ENCODE measurements around the gene CARMIL1. TPM values are rescaled to one million over a fixed set of nuclear protein-coding genes. Genes with fewer than 3 reads are reported as not detected.
A peak's percentile ranks its signal among the peaks of the same experiment; 100 is the strongest.

Gene CARMIL1
- total RNA-seq, 2 experiments from 2014 or later = 6.0 to 6.8 TPM

DNA sequence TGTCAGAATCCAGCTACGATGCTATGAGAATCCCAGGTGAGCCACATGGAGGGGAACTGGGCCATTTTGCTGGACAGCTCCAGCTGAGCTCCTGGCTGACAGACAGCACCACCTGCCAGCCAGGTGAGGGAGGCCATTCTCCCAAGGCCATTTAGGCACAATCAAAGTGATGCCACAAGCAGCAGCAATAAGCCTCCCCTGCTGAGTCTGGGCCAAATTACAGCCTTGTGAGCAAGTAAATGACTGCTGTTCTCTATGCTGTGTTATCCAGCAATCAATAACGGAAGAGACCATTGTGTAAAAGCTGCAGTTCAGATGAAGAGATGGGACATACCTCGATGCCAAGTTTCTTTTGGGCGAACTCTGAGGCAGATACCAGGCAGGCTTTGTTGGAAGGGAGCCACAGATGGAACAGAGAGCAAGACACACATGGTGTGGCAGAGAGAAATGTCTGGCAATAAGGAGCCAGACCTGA lies 358.8 kb downstream of the CARMIL1 start:
- POLR2A ChIA-PET = no interaction called here
- DNase-seq (no peak), ATAC-seq (ENCODE audit: low read depth) (no peak)
- Mint-ChIP-seq H3K4me1 (no peaks in the 10 kb centered on the region), H3K27me3 (peaks cover 30% of the 10 kb centered on the region), H3K4me3 (no peak overlapping the region), H3K27ac (no peak overlapping the region), H3K36me3 (no peaks in the 10 kb centered on the region), H3K9me3 (no peaks in the 10 kb centered on the region)

DNA sequence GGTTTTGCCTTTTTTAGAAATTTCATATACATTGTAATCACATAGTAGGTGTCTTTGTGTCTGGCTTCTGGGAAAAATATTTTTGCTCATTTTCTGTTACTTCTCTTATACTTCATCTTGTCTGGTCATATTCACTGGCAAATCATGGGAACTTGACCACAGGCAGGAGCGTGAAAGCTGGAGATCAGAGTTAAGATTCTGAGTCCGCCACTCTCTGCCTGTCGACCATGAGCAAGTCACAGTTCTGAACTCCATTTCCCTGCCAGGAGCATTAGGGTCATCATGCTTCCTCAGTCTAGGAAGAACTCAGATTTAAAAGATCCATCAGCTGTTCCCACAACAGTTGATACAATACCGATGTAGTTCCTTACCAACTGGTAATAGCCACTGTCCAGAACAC lies 360.5 kb downstream of the CARMIL1 start:
- POLR2A ChIA-PET = no interaction called here
- Mint-ChIP-seq H3K36me3 (no peaks in the 10 kb centered on the region), H3K4me1 (no peaks in the 10 kb centered on the region), H3K27me3 (peaks cover 37% of the 10 kb centered on the region), H3K27ac (no peak overlapping the region), H3K4me3 (no peak overlapping the region), H3K9me3 (no peaks in the 10 kb centered on the region)
- DNase-seq = no peak
- no peak for ATAC-seq (ENCODE audit: low read depth)

DNA sequence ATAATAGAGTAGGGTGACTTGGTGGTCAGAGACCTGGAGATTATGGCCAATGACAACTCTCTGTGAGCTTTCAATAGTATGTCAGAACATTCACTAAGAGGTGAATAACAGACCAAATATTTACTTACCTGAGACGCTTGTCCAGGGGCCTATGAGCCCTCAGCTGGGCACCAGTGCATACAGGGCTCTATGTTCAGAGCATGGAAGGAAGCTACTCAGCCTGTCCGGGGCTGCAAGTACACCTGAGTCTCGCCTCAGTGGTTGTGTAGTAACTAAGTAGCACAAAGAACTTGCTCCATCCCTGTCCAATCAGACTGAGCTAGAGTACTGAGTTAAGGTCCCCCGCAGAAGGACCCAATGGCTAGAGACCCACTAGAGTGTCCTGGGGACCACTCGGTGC lies 361.3 kb downstream of the CARMIL1 start:
- peaks cover 39% of the 10 kb centered on the region for H3K27me3 Mint-ChIP-seq
- H3K27ac Mint-ChIP-seq = no peak overlapping the region
- ATAC-seq (ENCODE audit: low read depth) (no peak), DNase-seq (no peak)
- POLR2A ChIA-PET = no interaction called here
- H3K36me3 Mint-ChIP-seq = no peaks in the 10 kb centered on the region
- H3K4me1 Mint-ChIP-seq = no peaks in the 10 kb centered on the region
- no peaks in the 10 kb centered on the region for H3K9me3 Mint-ChIP-seq
- no peak overlapping the region for H3K4me3 Mint-ChIP-seq

DNA sequence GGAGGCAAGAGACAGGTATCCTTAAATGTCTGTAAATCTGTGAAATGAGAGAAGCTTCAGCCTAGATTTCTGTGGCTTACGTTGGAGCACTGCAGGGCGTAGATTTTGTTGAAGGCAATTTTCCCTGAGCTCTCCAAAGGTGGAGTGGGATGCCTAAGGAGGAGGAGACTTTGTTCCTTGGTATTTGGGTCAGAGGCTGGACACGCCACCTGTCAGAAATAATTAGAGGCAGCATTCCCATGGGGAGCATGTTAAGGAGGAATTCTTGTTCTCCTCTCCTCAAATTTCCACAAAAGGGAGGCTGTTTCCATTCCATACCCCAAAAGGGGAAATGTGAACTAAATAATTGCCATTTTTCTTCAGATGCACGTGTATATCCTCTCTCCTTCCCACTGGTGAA lies 361.7 kb downstream of the CARMIL1 start:
- POLR2A ChIA-PET = no interaction called here
- ATAC-seq (ENCODE audit: low read depth) (no peak), DNase-seq (no peak)
- no peak overlapping the region for H3K4me3 Mint-ChIP-seq
- no peaks in the 10 kb centered on the region for H3K4me1 Mint-ChIP-seq
- H3K27me3 Mint-ChIP-seq = peaks cover 43% of the 10 kb centered on the region
- H3K27ac Mint-ChIP-seq = no peak overlapping the region
- no peaks in the 10 kb centered on the region for H3K36me3 Mint-ChIP-seq
- no peaks in the 10 kb centered on the region for H3K9me3 Mint-ChIP-seq

DNA sequence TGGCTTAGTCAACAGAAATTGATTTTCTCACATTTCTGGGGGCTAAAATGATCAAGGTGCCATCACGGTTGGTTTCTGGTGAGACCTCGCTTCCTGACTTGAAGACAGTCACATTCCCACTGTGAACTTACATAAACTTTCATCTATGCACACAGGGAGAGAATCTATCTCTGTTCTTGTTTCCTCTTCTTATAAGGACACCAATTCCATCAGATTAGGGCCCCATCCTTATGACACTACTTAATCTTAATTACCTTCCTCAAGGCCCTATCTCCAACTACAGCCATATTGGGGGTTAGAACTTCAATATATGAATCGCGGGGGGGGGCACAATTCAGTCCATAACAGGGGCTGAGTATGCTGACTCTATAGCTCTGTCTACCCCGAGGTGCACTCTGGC lies 362.2 kb downstream of the CARMIL1 start:
- no peak for ATAC-seq (ENCODE audit: low read depth)
- no peaks in the 10 kb centered on the region for H3K4me1 Mint-ChIP-seq
- POLR2A ChIA-PET = no interaction called here
- no peaks in the 10 kb centered on the region for H3K36me3 Mint-ChIP-seq
- H3K27me3 Mint-ChIP-seq = peaks cover 46% of the 10 kb centered on the region
- H3K4me3 Mint-ChIP-seq = no peak overlapping the region
- no peak overlapping the region for H3K27ac Mint-ChIP-seq
- DNase-seq = no peak
- H3K9me3 Mint-ChIP-seq = no peaks in the 10 kb centered on the region

DNA sequence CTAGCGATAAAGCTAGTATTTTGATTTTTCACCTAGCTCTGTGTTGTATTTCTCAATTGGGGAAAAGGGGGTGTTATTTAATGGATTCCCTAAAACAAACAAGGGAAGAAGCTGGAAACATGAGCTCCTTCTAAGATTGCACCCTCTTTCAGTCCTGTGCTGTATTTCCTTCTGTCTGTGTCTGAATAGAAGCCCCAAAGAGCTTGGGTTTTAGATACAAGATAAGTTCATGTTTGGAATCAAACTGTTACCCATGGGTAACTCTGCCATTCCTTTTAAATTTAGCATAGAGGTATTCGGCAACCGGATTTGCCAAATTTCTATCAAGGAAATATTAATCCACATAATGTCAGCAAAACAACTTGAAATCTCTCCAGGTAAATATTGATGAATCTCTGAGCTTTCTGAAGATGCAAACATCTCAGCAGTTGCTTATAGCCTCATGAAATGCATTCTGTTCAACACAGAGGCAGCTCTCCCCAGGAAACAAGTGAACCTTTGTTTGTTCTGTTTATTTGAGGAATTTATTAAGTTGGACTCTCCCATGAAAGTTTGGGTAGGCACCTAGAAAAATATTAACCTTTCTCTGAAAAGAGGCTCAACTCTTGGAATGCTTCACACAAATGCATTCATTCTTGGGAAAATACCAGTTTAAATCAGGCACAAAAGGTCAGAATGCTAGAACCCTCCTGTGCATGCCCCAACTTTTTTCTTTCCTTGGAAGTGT lies 362.9 kb downstream of the CARMIL1 start:
- Mint-ChIP-seq H3K4me1 (no peaks in the 10 kb centered on the region), H3K27ac (no peak overlapping the region), H3K36me3 (no peaks in the 10 kb centered on the region), H3K4me3 (no peak overlapping the region), H3K27me3 (peaks cover 52% of the 10 kb centered on the region), H3K9me3 (no peaks in the 10 kb centered on the region)
- no peak for DNase-seq
- ATAC-seq (ENCODE audit: low read depth) = no peak
- POLR2A ChIA-PET = no interaction called here

DNA sequence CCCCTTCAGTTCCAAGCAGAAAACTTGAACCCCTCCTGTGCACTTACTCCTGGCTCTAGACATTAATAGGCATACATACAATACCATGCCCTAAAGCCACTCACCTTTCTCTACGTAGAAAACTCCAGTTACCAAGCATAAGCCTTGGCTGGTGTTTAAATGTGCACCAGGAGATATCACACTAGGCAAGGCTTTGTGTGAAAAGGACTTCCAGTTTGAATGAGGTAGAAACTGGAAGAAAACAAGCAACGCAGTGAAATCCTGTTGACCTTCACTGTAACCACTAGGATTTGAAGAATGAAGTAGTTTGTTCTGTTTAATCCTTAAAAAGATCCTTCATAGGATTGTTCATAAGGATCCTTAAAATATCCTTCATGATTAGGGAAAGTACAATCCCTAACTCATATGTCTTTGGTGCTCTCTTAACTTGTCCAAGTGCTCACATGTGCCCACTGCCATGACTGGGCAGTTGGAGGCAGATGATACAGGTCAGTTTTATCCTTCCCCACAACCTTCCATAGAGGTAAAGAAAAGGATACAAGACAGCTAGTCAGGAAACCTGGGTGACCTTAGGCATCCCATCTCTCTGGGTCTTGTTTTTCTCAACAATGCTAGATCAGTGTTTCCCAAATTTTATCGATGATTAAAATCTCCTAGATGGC lies 363.6 kb downstream of the CARMIL1 start:
- H3K36me3 Mint-ChIP-seq = no peaks in the 10 kb centered on the region
- no peak for DNase-seq
- H3K4me3 Mint-ChIP-seq = no peak overlapping the region
- ATAC-seq (ENCODE audit: low read depth) = no peak
- no peaks in the 10 kb centered on the region for H3K4me1 Mint-ChIP-seq
- POLR2A ChIA-PET = no interaction called here
- peaks cover 50% of the 10 kb centered on the region for H3K27me3 Mint-ChIP-seq
- no peak overlapping the region for H3K27ac Mint-ChIP-seq
- H3K9me3 Mint-ChIP-seq = no peaks in the 10 kb centered on the region

DNA sequence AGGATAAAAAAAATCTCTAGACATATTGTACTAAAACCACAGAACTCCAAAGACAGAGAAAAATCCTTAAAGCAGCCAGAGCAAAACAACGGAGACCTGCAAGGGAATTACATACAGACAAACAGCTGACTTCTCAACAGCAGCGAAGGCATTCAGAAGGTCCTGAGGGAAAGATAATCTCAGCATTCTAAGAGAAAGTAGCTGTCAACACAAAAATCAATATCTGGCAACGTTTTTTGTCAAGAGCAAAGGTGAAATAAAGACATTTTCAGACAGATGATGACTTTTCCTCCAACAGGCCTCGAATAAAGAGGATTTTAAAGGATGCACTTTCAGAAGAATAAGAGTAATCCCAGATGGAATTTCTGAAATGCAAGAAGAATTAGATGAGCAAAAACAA lies 366.7 kb downstream of the CARMIL1 start:
- Mint-ChIP-seq H3K36me3 (no peaks in the 10 kb centered on the region), H3K4me3 (no peak overlapping the region), H3K9me3 (no peaks in the 10 kb centered on the region), H3K27me3 (peaks cover 69% of the 10 kb centered on the region), H3K27ac (no peak overlapping the region), H3K4me1 (no peaks in the 10 kb centered on the region)
- POLR2A ChIA-PET = no interaction called here
- ATAC-seq (ENCODE audit: low read depth) (no peak), DNase-seq (no peak)

DNA sequence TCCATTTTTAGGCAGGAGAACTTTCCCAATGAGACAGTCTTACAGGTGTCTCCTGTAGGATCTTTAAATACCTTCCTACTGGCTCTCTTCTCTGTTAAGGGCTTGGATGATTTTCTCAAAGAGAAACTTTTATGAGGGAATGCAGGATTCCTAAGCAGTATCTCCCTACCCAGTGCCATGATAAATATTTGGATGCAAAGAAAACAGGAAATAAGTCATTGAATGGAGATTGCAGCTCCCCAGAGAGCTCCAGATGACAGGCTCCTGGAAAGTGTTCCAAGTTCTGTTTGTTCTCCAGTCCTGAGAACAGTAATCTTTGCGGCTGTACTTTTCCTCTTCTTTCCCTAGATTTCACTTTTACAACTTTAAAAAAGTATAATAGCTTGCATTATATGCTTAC lies 370.4 kb downstream of the CARMIL1 start:
- Mint-ChIP-seq H3K4me3 (no peak overlapping the region), H3K9me3 (no peaks in the 10 kb centered on the region), H3K27ac (no peak overlapping the region), H3K4me1 (no peaks in the 10 kb centered on the region), H3K36me3 (no peaks in the 10 kb centered on the region), H3K27me3 (peaks cover 76% of the 10 kb centered on the region)
- DNase-seq = no peak
- POLR2A ChIA-PET = no interaction called here
- no peak for ATAC-seq (ENCODE audit: low read depth)

DNA sequence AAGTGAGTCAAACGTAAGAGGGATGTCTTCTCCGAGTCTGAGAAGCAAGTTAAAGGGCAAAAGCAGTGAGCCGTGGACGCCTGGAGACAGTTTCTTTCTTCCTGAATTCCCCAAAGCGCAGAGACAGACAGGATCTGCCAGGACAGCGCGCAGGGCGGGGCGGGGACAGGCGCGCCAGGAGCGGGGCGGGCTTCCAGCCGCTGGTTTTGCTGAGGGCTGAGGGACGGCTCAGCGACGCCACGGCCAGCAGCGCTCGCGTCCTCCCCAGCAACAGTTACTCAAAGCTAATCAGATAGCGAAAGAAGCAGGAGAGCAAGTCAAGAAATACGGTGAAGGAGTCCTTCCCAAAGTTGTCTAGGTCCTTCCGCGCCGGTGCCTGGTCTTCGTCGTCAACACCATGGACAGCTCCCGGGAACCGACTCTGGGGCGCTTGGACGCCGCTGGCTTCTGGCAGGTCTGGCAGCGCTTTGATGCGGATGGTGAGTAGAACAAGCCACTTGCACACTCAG lies 372.9 kb downstream of the CARMIL1 start, which contains the start of gene SCGN:
SCGN (plus strand) TSS at position 209 of the 509 bp plus-strand sequence; CDS start at position 398, 189 bp downstream.
- POLR2A ChIA-PET = no interaction called here
- DNase-seq = peak; percentile 64
- no peaks in the 10 kb centered on the region for H3K36me3 Mint-ChIP-seq
- H3K4me3 Mint-ChIP-seq = no peak within 1 kb of the TSS
- peaks cover 54% of the 10 kb centered on the region for H3K27me3 Mint-ChIP-seq
- H3K27ac Mint-ChIP-seq = no peak within 1 kb of the TSS
- H3K4me1 Mint-ChIP-seq = no peaks in the 10 kb centered on the region
- H3K9me3 Mint-ChIP-seq = no peaks in the 10 kb centered on the region
- ATAC-seq (ENCODE audit: low read depth) = peak; percentile 61

DNA sequence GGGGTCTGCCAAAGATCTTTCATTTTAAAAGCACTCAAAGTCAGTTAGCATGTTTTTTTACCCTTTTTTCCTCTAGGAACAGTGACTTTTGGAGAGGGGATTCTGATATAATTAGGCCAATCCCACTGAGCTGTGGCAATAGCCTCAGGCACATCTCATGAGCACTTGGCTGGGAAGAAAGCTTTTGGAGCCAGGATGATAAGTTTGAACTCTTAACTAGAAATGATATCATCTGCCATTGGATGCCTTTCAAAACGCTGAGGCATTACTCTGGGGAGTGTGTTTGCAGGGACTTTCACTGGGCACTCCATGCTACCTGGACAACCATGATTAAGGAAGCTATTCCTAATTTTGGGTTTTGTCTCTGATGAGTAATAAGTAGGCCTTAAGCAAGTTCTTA lies 376.5 kb downstream of the CARMIL1 start:
- H3K27me3 Mint-ChIP-seq = peaks cover 42% of the 10 kb centered on the region

DNA sequence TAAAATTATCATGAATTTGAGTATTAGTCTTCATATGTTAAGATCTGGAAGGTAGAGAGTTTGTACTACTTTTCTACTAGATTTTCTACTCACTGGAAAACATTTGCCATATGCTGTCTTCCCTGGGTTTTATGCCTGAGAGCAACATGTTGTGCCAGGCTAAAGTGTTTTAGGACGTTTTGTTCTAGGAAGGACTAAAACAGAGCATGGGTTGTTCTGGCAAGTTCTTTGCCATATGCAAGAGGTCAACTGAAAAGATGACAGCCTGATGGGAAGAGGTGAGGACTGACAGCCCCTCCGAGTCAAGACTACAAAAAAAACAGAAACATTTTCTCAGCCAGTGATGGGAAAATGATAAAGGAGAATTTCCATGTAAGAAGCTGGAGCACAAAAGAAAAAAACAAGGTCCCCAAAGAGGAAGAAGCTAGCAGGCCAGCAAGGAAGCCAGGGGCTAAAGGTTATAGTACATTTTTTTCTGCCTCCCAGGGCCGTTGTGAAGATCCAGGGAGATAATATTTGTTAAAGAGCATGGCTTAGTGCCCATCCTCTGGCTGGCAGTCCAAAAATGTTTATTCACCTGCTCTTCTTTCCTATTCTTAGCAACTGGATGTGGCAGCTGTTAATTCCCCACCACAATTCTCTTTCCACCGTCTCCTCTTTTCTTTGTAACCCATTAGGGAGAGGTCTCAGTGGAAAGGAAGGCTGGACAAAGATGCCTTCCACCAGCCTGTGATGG lies 380.6 kb downstream of the CARMIL1 start:
- H3K27me3 Mint-ChIP-seq = peaks cover 29% of the 10 kb centered on the region
- no peak overlapping the region for H3K27ac Mint-ChIP-seq
- no peaks in the 10 kb centered on the region for H3K4me1 Mint-ChIP-seq
- no peaks in the 10 kb centered on the region for H3K9me3 Mint-ChIP-seq
- no peak for DNase-seq
- H3K36me3 Mint-ChIP-seq = no peaks in the 10 kb centered on the region
- no peak for ATAC-seq (ENCODE audit: low read depth)
- H3K4me3 Mint-ChIP-seq = no peak overlapping the region
- POLR2A ChIA-PET = interaction anchor here (0.5 kb wide), 1 partner anchor 60 kb away, joined by 3 read pairs; no protein-coding TSS in a partner anchor

More for the DNA sequence above, 376.5 kb downstream of the CARMIL1 start:
- DNase-seq (no peak), ATAC-seq (ENCODE audit: low read depth) (no peak)
- no peaks in the 10 kb centered on the region for H3K36me3 Mint-ChIP-seq
- no peaks in the 10 kb centered on the region for H3K9me3 Mint-ChIP-seq
- H3K4me3 Mint-ChIP-seq = no peak overlapping the region
- POLR2A ChIA-PET = no interaction called here
- H3K27ac Mint-ChIP-seq = no peak overlapping the region
- H3K4me1 Mint-ChIP-seq = no peaks in the 10 kb centered on the region

DNA sequence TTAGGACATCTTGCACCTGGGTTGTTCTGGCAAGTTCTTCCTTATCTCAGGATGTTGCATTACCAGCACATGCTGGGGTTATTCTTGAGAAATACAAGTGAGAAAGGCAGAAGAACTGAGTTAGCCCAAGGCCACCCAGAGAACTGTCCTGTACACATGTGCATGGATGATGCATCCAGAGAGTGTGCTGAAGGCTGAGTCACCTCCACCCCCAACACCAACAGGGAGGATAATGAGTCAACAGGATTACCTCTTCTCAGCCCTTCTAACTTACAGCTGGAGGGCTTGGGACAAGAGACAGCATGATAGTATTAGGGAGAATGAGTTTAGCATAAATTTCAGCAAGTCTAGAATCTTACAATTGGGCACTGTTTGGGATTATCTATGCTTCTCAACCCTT lies 381.3 kb downstream of the CARMIL1 start:
- POLR2A ChIA-PET = interaction anchor here (0.5 kb wide), 1 partner anchor 59 kb away, joined by 3 read pairs; no protein-coding TSS in a partner anchor
- ATAC-seq (ENCODE audit: low read depth) (no peak), DNase-seq (no peak)
- no peak overlapping the region for H3K4me3 Mint-ChIP-seq
- H3K36me3 Mint-ChIP-seq = no peaks in the 10 kb centered on the region
- H3K4me1 Mint-ChIP-seq = no peaks in the 10 kb centered on the region
- peaks cover 31% of the 10 kb centered on the region for H3K27me3 Mint-ChIP-seq
- no peak overlapping the region for H3K27ac Mint-ChIP-seq
- H3K9me3 Mint-ChIP-seq = no peaks in the 10 kb centered on the region
